Liver (tissue), 9 donors: ENCODE data around the gene JOSD2. TPM values are rescaled to one million over a fixed set of nuclear protein-coding genes. Genes with fewer than 3 reads are reported as not detected.

Source experiments
- DNase-seq: peaks from one replicate; pipeline ENCODE4 v3.0.0-alpha.2; 2017; ENCODE audit warnings: low spot score
- H3K27ac ChIP-seq, 2 donors: one replicate each; pipeline ENCODE4 v1.7.0; 2013; ENCODE audit warnings: inconsistent platforms in 2 of 2, low read length in 2 of 2, control low read depth in 1 of 2, low read depth in 1 of 2, mild to moderate bottlenecking in 1 of 2
- H3K27me3 ChIP-seq, 4 donors: one replicate each; pipeline versions ENCODE4 v1.6.1 to v1.7.0; 2013; ENCODE audit warnings: low read length in 3 of 4, inconsistent platforms in 1 of 4, mild to moderate bottlenecking in 1 of 4, moderate library complexity in 1 of 4; ENCODE audit not compliant: control insufficient read depth in 4 of 4, insufficient read depth in 4 of 4
- H3K36me3 ChIP-seq, 4 donors: one replicate each; pipeline versions ENCODE4 v1.6.1 to v1.7.0; 2013; ENCODE audit warnings: low read length in 3 of 4, mild to moderate bottlenecking in 3 of 4, low read depth in 1 of 4, moderate library complexity in 1 of 4; ENCODE audit not compliant: control insufficient read depth in 4 of 4, insufficient read depth in 3 of 4
- H3K4me1 ChIP-seq, 4 donors: one replicate each; pipeline versions ENCODE4 v1.6.1 to v1.7.0; 2013; ENCODE audit warnings: low read length in 3 of 4, mild to moderate bottlenecking in 3 of 4, moderate library complexity in 1 of 4; ENCODE audit not compliant: control insufficient read depth in 4 of 4, insufficient read depth in 4 of 4
- H3K4me3 ChIP-seq, 3 donors: one replicate each; pipeline versions ENCODE4 v1.6.1 to v1.7.0; 2013; ENCODE audit warnings: low read length in 3 of 3, control low read depth in 1 of 3, low read depth in 1 of 3, mild to moderate bottlenecking in 1 of 3
- H3K9ac ChIP-seq, 2 donors: one replicate each; pipeline ENCODE4 v1.7.0; 2013; ENCODE audit warnings: low read length in 2 of 2, mild to moderate bottlenecking in 2 of 2, moderate library complexity in 2 of 2, control low read depth in 1 of 2, low read depth in 1 of 2
- H3K9me3 ChIP-seq, 4 donors: one replicate each; pipeline versions ENCODE4 v1.6.1 to v1.7.0; 2013; ENCODE audit warnings: low read length in 3 of 4; ENCODE audit not compliant: control insufficient read depth in 4 of 4
- EGR1 ChIP-seq, 2 donors: IDR thresholded peaks; 2 replicates each; pipeline ENCODE4 v1.6.1; 2016 to 2018; ENCODE audit warnings: antibody characterized with exemption in 2 of 2, low read depth in 2 of 2
- FOXA1 ChIP-seq: IDR thresholded peaks from 2 replicates; pipeline ENCODE4 v1.6.1; 2016; ENCODE audit warnings: antibody characterized with exemption
- FOXA2 ChIP-seq: IDR thresholded peaks from 2 replicates; pipeline ENCODE4 v1.6.1; 2016; ENCODE audit warnings: antibody characterized with exemption
- GABPA ChIP-seq, 2 donors: IDR thresholded peaks in 1 of 2; conservative IDR thresholded peaks in 1 of 2; 2 replicates each; pipeline ENCODE4 v1.6.1; 2016; ENCODE audit warnings: antibody characterized with exemption in 2 of 2, mild to moderate bottlenecking in 1 of 2, moderate library complexity in 1 of 2
- HNF4A ChIP-seq, 2 donors: conservative IDR thresholded peaks; 2 replicates each; pipeline ENCODE4 v1.6.1; 2016; ENCODE audit warnings: antibody characterized with exemption in 2 of 2, mild to moderate bottlenecking in 2 of 2
- HNF4G ChIP-seq: IDR thresholded peaks from 2 replicates; pipeline ENCODE4 v1.6.1; 2016; ENCODE audit warnings: antibody characterized with exemption
- JUND ChIP-seq, 2 donors: IDR thresholded peaks; 2 replicates each; pipeline ENCODE4 v1.6.1; 2016; ENCODE audit warnings: antibody characterized with exemption in 2 of 2
- NR2F2 ChIP-seq: IDR thresholded peaks from 2 replicates; pipeline ENCODE4 v1.6.1; 2016; ENCODE audit warnings: antibody characterized with exemption
- RAD21 ChIP-seq, 2 donors: IDR thresholded peaks; 2 replicates each; pipeline ENCODE4 v1.6.1; 2016; ENCODE audit warnings: antibody characterized with exemption in 2 of 2, mild to moderate bottlenecking in 2 of 2
- RXRA ChIP-seq, 2 donors: IDR thresholded peaks; 2 replicates each; pipeline ENCODE4 v1.6.1; 2017 to 2018; ENCODE audit warnings: antibody characterized with exemption in 2 of 2, mild to moderate bottlenecking in 1 of 2
- SP1 ChIP-seq: IDR thresholded peaks from 2 replicates; pipeline ENCODE4 v1.6.1; 2018; ENCODE audit warnings: antibody characterized with exemption, mild to moderate bottlenecking
- TAF1 ChIP-seq: conservative IDR thresholded peaks from 2 replicates; pipeline ENCODE4 v1.6.1; 2016; ENCODE audit warnings: antibody characterized with exemption, mild to moderate bottlenecking
- YY1 ChIP-seq: IDR thresholded peaks from 2 replicates; pipeline ENCODE4 v1.6.1; 2016; ENCODE audit warnings: antibody characterized with exemption, mild to moderate bottlenecking
- ZBTB33 ChIP-seq: IDR thresholded peaks from 2 replicates; pipeline ENCODE4 v1.6.1; 2016; ENCODE audit warnings: antibody characterized with exemption
- WGBS: extraction: QIAGEN DNeasy Blood & Tissue Kit; methylation state at CpG from one replicate; pipeline ENCODE4 v1.1.7; 2013; 5-methylcytosine and 5-hydroxymethylcytosine counted together
- polyA plus RNA-seq, 2 donors: library from polyadenylated mRNA; stranded (reverse) in 1 of 2; unstranded in 1 of 2; fragments of 200-250 nt in 1 of 2; fragments of >200 nt in 1 of 2; fragmentation: Nextera tagmentation in 1 of 2; extraction: Ambion mirVana in 1 of 2; gene quantifications; one replicate each; pipeline versions ENCODE4 v1.2.1 to v1.2.3, GENCODE V29; 2013 to 2015
- total RNA-seq, 2 donors: library from RNA; depleted of rRNA; stranded (reverse); fragments of >200 nt; gene quantifications; one replicate each; pipeline ENCODE4 v1.2.3, GENCODE V29; 2014
- TF ChIP-seq, protein P1 (sequence below): IDR thresholded peaks from 2 replicates; pipeline ENCODE4 v1.6.1; 2016; ENCODE audit warnings: antibody characterized with exemption, mild to moderate bottlenecking
- TF ChIP-seq, protein P2 (sequence below): IDR thresholded peaks from 2 replicates; pipeline ENCODE4 v1.6.1; 2016; ENCODE audit warnings: antibody characterized with exemption
- TF ChIP-seq, protein P3 (sequence below): fragments of 150-350 bp; IDR thresholded peaks from 2 replicates; pipeline ENCODE4 v1.5.1; 2017; ENCODE audit warnings: improper control_type of control experiment, low read depth, low read length; ENCODE audit not compliant: missing input control
- donor health status: healthy.
- donor health status: healthy.
- donor health status: healthy.
- donor health status: healthy.
- donor health status: healthy.

JOSD2 gene
- total and polyA plus RNA-seq, 4 donors: 6.6 to 32.9 (median 20.0) TPM

DNA sequence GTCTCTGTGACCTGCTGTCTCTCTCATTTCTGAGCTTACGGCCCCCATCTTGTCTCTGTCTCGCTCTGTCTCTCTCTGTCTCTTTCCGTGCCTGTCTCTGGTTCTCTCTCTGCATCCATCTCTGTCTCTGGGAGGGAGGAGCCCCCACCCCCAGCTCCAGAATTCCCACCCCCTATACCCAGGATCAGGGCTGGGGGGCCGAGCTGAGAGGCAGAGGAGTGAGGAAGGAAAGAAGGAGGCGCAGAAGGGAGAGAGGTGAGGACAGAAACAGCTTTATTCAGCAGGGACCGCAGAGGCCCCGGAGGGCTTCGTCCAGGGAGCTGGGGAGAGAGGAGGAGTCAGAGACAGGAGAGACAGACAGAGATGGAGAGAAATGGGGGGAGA lies 14.0 kb downstream of the JOSD2 start:
- Histone ChIP-seq H3K9ac (no peak overlapping the region), H3K4me1 (no peaks in the 10 kb centered on the region), H3K27me3 (no peaks in the 10 kb centered on the region), H3K36me3 (no peaks in the 10 kb centered on the region), H3K27ac (no peak overlapping the region), H3K9me3 (no peaks in the 10 kb centered on the region), H3K4me3 (no peak overlapping the region)
- DNase-seq: no peak
- TF ChIP-seq RAD21 (IDR thresholded peaks at IDR 0.05) (no peak), FOXA2 (no peak), TAF1 (no peak), EGR1 (IDR thresholded peaks at IDR 0.05; ENCODE audit: low read depth in 2 of 2) (no peak), JUND (IDR thresholded peaks at IDR 0.05) (no peak), FOXA1 (no peak), HNF4G (no peak), GABPA (IDR thresholded peaks at IDR 0.05 in 1 of 2, conservative IDR thresholded peaks at IDR 0.05 in 1 of 2) (no peak), ZBTB33 (no peak), RXRA (IDR thresholded peaks at IDR 0.05) (no peak), SP1 (no peak)
- TF ChIP-seq, protein P1, sequence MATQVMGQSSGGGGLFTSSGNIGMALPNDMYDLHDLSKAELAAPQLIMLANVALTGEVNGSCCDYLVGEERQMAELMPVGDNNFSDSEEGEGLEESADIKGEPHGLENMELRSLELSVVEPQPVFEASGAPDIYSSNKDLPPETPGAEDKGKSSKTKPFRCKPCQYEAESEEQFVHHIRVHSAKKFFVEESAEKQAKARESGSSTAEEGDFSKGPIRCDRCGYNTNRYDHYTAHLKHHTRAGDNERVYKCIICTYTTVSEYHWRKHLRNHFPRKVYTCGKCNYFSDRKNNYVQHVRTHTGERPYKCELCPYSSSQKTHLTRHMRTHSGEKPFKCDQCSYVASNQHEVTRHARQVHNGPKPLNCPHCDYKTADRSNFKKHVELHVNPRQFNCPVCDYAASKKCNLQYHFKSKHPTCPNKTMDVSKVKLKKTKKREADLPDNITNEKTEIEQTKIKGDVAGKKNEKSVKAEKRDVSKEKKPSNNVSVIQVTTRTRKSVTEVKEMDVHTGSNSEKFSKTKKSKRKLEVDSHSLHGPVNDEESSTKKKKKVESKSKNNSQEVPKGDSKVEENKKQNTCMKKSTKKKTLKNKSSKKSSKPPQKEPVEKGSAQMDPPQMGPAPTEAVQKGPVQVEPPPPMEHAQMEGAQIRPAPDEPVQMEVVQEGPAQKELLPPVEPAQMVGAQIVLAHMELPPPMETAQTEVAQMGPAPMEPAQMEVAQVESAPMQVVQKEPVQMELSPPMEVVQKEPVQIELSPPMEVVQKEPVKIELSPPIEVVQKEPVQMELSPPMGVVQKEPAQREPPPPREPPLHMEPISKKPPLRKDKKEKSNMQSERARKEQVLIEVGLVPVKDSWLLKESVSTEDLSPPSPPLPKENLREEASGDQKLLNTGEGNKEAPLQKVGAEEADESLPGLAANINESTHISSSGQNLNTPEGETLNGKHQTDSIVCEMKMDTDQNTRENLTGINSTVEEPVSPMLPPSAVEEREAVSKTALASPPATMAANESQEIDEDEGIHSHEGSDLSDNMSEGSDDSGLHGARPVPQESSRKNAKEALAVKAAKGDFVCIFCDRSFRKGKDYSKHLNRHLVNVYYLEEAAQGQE: no peak
- WGBS: 84% methylated on average over 8 of the region's 8 CpGs

GRCh38 chr19:50496189-50497021 lies 14.6 kb downstream of the JOSD2 start:
- no peaks in the 10 kb centered on the region for H3K4me1 ChIP-seq
- DNase-seq: no peak
- no peak for TF ChIP-seq EGR1 (IDR thresholded peaks at IDR 0.05; ENCODE audit: low read depth in 2 of 2)
- TF ChIP-seq NR2F2: no peak
- TF ChIP-seq, protein P1: no peak
- TF ChIP-seq SP1: no peak
- TF ChIP-seq FOXA1: no peak
- no peak for TF ChIP-seq ZBTB33
- TF ChIP-seq YY1: no peak
- TF ChIP-seq, protein P2, sequence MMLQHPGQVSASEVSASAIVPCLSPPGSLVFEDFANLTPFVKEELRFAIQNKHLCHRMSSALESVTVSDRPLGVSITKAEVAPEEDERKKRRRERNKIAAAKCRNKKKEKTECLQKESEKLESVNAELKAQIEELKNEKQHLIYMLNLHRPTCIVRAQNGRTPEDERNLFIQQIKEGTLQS: no peak
- TF ChIP-seq TAF1: no peak
- TF ChIP-seq, protein P3, sequence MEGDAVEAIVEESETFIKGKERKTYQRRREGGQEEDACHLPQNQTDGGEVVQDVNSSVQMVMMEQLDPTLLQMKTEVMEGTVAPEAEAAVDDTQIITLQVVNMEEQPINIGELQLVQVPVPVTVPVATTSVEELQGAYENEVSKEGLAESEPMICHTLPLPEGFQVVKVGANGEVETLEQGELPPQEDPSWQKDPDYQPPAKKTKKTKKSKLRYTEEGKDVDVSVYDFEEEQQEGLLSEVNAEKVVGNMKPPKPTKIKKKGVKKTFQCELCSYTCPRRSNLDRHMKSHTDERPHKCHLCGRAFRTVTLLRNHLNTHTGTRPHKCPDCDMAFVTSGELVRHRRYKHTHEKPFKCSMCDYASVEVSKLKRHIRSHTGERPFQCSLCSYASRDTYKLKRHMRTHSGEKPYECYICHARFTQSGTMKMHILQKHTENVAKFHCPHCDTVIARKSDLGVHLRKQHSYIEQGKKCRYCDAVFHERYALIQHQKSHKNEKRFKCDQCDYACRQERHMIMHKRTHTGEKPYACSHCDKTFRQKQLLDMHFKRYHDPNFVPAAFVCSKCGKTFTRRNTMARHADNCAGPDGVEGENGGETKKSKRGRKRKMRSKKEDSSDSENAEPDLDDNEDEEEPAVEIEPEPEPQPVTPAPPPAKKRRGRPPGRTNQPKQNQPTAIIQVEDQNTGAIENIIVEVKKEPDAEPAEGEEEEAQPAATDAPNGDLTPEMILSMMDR: no peak
- TF ChIP-seq HNF4A (conservative IDR thresholded peaks at IDR 0.05): no peak
- no peak for TF ChIP-seq GABPA (IDR thresholded peaks at IDR 0.05 in 1 of 2, conservative IDR thresholded peaks at IDR 0.05 in 1 of 2)
- no peak for TF ChIP-seq RXRA (IDR thresholded peaks at IDR 0.05)
- TF ChIP-seq JUND (IDR thresholded peaks at IDR 0.05): no peak

More at GRCh38 chr19:50496189-50497021, 14.6 kb downstream of the JOSD2 start:
- Histone ChIP-seq H3K4me3 (no peak overlapping the region), H3K27me3 (no peaks in the 10 kb centered on the region), H3K9ac (no peak overlapping the region), H3K36me3 (no peaks in the 10 kb centered on the region), H3K9me3 (no peaks in the 10 kb centered on the region), H3K27ac (no peak overlapping the region)
- WGBS: 78% methylated on average over 30 of the region's 30 CpGs
